Brain microvascular endothelial cell (primary cell): ENCODE measurements around the gene DUOX2.

Source experiments
- DNase-seq: peaks from one replicate; pipeline ENCODE4 v3.0.0-alpha.2; 2020
- H3K27ac ChIP-seq: fragments of 250-450 bp; sonication (Bioruptor Pico); 2 replicates; pipeline ENCODE4 v1.5.1; 2020; ENCODE audit warnings: mild to moderate bottlenecking, moderate library complexity
- H3K27me3 ChIP-seq: fragments of 250-450 bp; sonication (Bioruptor Pico); replicated peaks from 2 replicates; pipeline ENCODE4 v1.5.1; 2020; ENCODE audit warnings: mild to moderate bottlenecking
- H3K36me3 ChIP-seq: fragments of 250-450 bp; sonication (Bioruptor Pico); replicated peaks from 2 replicates; pipeline ENCODE4 v1.5.1; 2020; ENCODE audit warnings: mild to moderate bottlenecking
- H3K4me3 ChIP-seq: 2 replicates; pipeline ENCODE4 v1.5.1; 2011; ENCODE audit warnings: low read depth, mild to moderate bottlenecking, control low read depth, low read length, moderate library complexity
- CTCF ChIP-seq: IDR thresholded peaks from 2 replicates; pipeline ENCODE4 v1.5.1; 2011; ENCODE audit warnings: low read depth, mild to moderate bottlenecking, moderate library complexity, low read length, control low read depth, inconsistent platforms; ENCODE audit errors: missing control alignments
- in situ Hi-C: cut with HindIII; loops from 2 replicates; pipeline ENCODE4 v1.10.0; 2017; ENCODE audit warnings: low sequenced_read_pairs, low pct_ligation_motif_present

Gene DUOX2

DNA sequence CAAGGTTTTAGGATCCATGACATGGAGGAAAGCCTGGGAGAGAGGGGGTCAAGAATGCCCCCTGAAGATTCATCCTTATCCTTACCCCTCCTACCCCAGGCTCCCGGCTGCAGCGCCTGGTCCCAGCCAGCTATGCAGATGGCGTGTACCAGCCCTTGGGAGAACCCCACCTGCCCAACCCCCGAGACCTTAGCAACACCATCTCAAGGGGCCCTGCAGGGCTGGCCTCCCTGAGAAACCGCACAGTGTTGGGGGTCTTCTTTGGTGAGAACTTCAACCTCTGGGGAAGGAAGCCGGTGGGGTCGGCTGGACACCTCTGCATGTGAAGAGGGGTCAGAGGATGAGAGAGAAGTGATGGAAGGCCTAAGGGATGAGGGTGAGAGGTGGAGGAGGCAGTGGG is 20.1 kb upstream of the DUOX2 start:
- in situ Hi-C loops: no loop called here
- Histone ChIP-seq H3K27ac (no peak overlapping the region), H3K36me3 (no peaks in the 10 kb centered on the region), H3K27me3 (peaks cover 55% of the 10 kb centered on the region), H3K4me3 (no peak overlapping the region)
- no peak for TF ChIP-seq CTCF
- DNase-seq: no peak

DNA sequence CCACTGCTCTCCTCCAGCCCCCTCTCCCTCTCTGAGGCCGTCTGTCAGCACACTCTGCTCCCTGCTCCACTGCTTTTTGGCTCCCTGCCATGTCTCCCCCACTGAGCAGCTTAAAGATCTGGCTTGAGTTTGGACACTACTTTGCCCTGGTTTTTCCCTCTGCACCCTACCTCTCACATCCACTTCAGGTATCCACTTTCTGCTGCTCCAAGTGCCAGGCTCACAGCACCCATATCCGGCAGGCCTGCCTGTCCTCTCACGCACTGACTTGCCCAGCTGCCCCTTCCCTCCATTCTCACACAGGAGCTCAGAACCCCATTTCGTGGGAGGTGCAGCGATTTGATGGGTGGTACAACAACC is 19.6 kb upstream of the DUOX2 start:
- TF ChIP-seq CTCF: no peak
- Histone ChIP-seq H3K4me3 (no peak overlapping the region), H3K27me3 (peaks cover 60% of the 10 kb centered on the region), H3K27ac (no peak overlapping the region), H3K36me3 (no peaks in the 10 kb centered on the region)
- in situ Hi-C loops: no loop called here
- no peak for DNase-seq

GRCh38 chr15:45132844-45133560 is 19.0 kb upstream of the DUOX2 start:
- in situ Hi-C loops: no loop called here
- peaks cover 64% of the 10 kb centered on the region for H3K27me3 ChIP-seq
- TF ChIP-seq CTCF: no peak
- H3K4me3 ChIP-seq: no peak overlapping the region
- H3K27ac ChIP-seq: no peak overlapping the region
- DNase-seq: no peak
- no peaks in the 10 kb centered on the region for H3K36me3 ChIP-seq

GRCh38 chr15:45131510-45131909 is 17.5 kb upstream of the DUOX2 start:
- H3K27me3 ChIP-seq: peaks cover 66% of the 10 kb centered on the region

GRCh38 chr15:45130291-45131000 is 16.5 kb upstream of the DUOX2 start:
- Histone ChIP-seq H3K4me3 (no peak overlapping the region), H3K36me3 (no peaks in the 10 kb centered on the region), H3K27me3 (peaks cover 60% of the 10 kb centered on the region), H3K27ac (no peak overlapping the region)
- in situ Hi-C loops: no loop called here
- DNase-seq: no peak
- TF ChIP-seq CTCF: no peak

More at GRCh38 chr15:45131510-45131909, 17.5 kb upstream of the DUOX2 start:
- in situ Hi-C loops: no loop called here
- TF ChIP-seq CTCF: no peak
- no peak for DNase-seq
- Histone ChIP-seq H3K36me3 (no peaks in the 10 kb centered on the region), H3K27ac (no peak overlapping the region), H3K4me3 (no peak overlapping the region)
